Measurements from ENCODE around the gene POC1B.

DNA sequence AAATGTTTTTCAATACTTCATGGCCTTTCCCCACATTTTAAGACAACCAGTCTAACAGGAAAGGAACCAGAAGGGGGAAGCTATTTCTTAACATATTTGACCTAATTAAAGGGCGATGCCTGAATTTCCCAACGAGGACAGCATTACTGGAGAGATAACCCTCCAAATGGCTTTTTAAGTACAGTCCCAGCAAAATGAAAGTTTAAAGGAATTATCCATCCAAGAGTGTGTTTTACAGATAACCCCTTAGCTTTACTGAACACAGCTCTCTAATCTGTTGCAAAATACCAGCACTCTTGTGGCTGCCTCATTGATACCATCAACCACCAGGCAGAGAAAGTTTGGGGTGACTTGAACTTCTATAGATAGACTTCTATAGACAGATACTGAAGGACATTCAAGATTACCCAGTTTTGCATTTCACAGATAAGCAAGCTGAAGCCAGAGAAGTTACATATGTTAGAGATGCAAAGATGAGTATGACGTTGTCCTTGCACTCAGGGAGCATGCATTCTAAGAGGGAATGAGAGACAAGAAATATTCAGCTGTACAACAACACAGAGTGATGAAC lies 132.2 kb downstream of the POC1B start:
- TF ChIP-seq POLR2AphosphoS5 (IDR thresholded peaks at IDR 0.05) (no peak), EZH2 (IDR thresholded peaks at IDR 0.05; ENCODE audit: borderline replicate concordance, insufficient read depth, low read length, poor library complexity, severe bottlenecking) (no peak), RAD21 (conservative IDR thresholded peaks at IDR 0.05) (no peak), TAF1 (IDR thresholded peaks at IDR 0.05; ENCODE audit: low read depth) (no peak)
- TF ChIP-seq, protein P1, sequence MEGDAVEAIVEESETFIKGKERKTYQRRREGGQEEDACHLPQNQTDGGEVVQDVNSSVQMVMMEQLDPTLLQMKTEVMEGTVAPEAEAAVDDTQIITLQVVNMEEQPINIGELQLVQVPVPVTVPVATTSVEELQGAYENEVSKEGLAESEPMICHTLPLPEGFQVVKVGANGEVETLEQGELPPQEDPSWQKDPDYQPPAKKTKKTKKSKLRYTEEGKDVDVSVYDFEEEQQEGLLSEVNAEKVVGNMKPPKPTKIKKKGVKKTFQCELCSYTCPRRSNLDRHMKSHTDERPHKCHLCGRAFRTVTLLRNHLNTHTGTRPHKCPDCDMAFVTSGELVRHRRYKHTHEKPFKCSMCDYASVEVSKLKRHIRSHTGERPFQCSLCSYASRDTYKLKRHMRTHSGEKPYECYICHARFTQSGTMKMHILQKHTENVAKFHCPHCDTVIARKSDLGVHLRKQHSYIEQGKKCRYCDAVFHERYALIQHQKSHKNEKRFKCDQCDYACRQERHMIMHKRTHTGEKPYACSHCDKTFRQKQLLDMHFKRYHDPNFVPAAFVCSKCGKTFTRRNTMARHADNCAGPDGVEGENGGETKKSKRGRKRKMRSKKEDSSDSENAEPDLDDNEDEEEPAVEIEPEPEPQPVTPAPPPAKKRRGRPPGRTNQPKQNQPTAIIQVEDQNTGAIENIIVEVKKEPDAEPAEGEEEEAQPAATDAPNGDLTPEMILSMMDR (IDR thresholded peaks at IDR 0.05; ENCODE audit: poor library complexity, severe bottlenecking) = no peak
- TF ChIP-seq, protein P2, sequence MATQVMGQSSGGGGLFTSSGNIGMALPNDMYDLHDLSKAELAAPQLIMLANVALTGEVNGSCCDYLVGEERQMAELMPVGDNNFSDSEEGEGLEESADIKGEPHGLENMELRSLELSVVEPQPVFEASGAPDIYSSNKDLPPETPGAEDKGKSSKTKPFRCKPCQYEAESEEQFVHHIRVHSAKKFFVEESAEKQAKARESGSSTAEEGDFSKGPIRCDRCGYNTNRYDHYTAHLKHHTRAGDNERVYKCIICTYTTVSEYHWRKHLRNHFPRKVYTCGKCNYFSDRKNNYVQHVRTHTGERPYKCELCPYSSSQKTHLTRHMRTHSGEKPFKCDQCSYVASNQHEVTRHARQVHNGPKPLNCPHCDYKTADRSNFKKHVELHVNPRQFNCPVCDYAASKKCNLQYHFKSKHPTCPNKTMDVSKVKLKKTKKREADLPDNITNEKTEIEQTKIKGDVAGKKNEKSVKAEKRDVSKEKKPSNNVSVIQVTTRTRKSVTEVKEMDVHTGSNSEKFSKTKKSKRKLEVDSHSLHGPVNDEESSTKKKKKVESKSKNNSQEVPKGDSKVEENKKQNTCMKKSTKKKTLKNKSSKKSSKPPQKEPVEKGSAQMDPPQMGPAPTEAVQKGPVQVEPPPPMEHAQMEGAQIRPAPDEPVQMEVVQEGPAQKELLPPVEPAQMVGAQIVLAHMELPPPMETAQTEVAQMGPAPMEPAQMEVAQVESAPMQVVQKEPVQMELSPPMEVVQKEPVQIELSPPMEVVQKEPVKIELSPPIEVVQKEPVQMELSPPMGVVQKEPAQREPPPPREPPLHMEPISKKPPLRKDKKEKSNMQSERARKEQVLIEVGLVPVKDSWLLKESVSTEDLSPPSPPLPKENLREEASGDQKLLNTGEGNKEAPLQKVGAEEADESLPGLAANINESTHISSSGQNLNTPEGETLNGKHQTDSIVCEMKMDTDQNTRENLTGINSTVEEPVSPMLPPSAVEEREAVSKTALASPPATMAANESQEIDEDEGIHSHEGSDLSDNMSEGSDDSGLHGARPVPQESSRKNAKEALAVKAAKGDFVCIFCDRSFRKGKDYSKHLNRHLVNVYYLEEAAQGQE (IDR thresholded peaks at IDR 0.05; ENCODE audit: borderline replicate concordance) = no peak

Data from neural cell (in vitro differentiated cells).